PC-9 (cell line): ENCODE measurements around the gene GRID2. TPM values are rescaled to one million over a fixed set of nuclear protein-coding genes. Genes with fewer than 3 reads are reported as not detected.

Experiments
- BruUV-seq: library from RNA; stranded (reverse); fragments of 400-500 nt; replicated peaks from 2 replicates; lab custom pipeline; 2021; lab: Mats Ljungman, UMichigan
- CTCF ChIA-PET: fragments of 300-600 bp; sonication (Branson Sonifier 250); formaldehyde crosslinking; loops from one replicate; lab custom pipeline; 2022; ENCODE audit warnings: antibody characterized with exemption; lab: Charles Lee
- POLR2A ChIA-PET: fragments of 300-600 bp; sonication (Branson Sonifier 250); formaldehyde crosslinking; loops from one replicate; lab custom pipeline; 2022; ENCODE audit warnings: antibody characterized with exemption; ENCODE audit not compliant: unreplicated experiment; lab: Charles Lee
- DNase-seq, 2 experiments: peaks; one replicate each; pipeline versions ENCODE4 v3.0.0 to v3.0.0-alpha.2; 2015 to 2022; ENCODE audit warnings: mixed read lengths in 1 of 2
- H2AFZ ChIP-seq: fragments of 200-600 bp; sonication (generic); 2 replicates; pipeline ENCODE4 v1.8.1; 2017; ENCODE audit warnings: antibody characterized with exemption
- H3F3A ChIP-seq: fragments of 200-600 bp; sonication (generic); 2 replicates; pipeline ENCODE4 v1.8.1; 2017; ENCODE audit warnings: antibody characterized with exemption, mild to moderate bottlenecking, low read depth; ENCODE audit not compliant: insufficient read depth
- H3K27ac ChIP-seq: fragments of 200-600 bp; sonication (generic); 2 replicates; pipeline ENCODE4 v1.6.1; 2016; ENCODE audit warnings: mixed run types
- H3K27me3 ChIP-seq: fragments of 200-600 bp; sonication (generic); 2 replicates; pipeline ENCODE4 v1.6.1; 2016; ENCODE audit warnings: low read depth, mixed run types; ENCODE audit not compliant: insufficient read depth
- H3K36me3 ChIP-seq: fragments of 200-600 bp; sonication (generic); 2 replicates; pipeline ENCODE4 v1.6.1; 2016; ENCODE audit warnings: low read depth, mixed run types
- H3K4me1 ChIP-seq: fragments of 200-600 bp; sonication (generic); replicated peaks from 2 replicates; pipeline ENCODE4 v1.6.1; 2016; ENCODE audit warnings: mixed run types; ENCODE audit not compliant: insufficient read depth
- H3K4me2 ChIP-seq: fragments of 200-600 bp; sonication (generic); 2 replicates; pipeline ENCODE4 v1.6.1; 2017; ENCODE audit warnings: mixed run types
- H3K4me3 ChIP-seq: fragments of 200-600 bp; sonication (generic); 2 replicates; pipeline ENCODE4 v1.6.1; 2016; ENCODE audit warnings: mixed run types
- H3K79me2 ChIP-seq: fragments of 200-600 bp; sonication (generic); 2 replicates; pipeline ENCODE4 v1.6.1; 2017; ENCODE audit warnings: low read depth, mixed run types
- H3K9me2 ChIP-seq: fragments of 200-600 bp; sonication (generic); 2 replicates; pipeline ENCODE4 v1.8.1; 2017; ENCODE audit warnings: mild to moderate bottlenecking; ENCODE audit not compliant: insufficient read depth
- H3K9me3 ChIP-seq: fragments of 200-600 bp; sonication (generic); 2 replicates; pipeline ENCODE4 v1.8.1; 2016; ENCODE audit warnings: low read depth; ENCODE audit not compliant: insufficient read depth
- H4K20me1 ChIP-seq: fragments of 200-600 bp; sonication (generic); 2 replicates; pipeline ENCODE4 v1.8.1; 2017; ENCODE audit not compliant: insufficient read depth
- CTCF ChIP-seq: fragments of 200-600 bp; sonication (generic); conservative IDR thresholded peaks from 2 replicates; pipeline ENCODE4 v1.6.1; 2017; ENCODE audit warnings: mixed run types, antibody characterized with exemption, mild to moderate bottlenecking, moderate library complexity
- EZH2 ChIP-seq: fragments of 200-600 bp; sonication (generic); IDR thresholded peaks from 2 replicates; pipeline ENCODE4 v1.8.0; 2017; ENCODE audit warnings: antibody characterized with exemption, low read depth
- intact Hi-C: fragments of 100-400 bp; cut with micrococcal nuclease; formaldehyde crosslinking; loops from one replicate; pipeline ENCODE4 v1.10.0; 2022; ENCODE audit not compliant: unreplicated experiment
- total RNA-seq: library from RNA; stranded (reverse); gene quantifications from 2 replicates; pipeline ENCODE4 v1.2.3, GENCODE V29; 2021

Gene GRID2
- total RNA-seq, 1 experiment from 2014 or later, result not detected

- H3K36me3 ChIP-seq, result no peaks in the 10 kb centered on the region
- no peak for DNase-seq
Observed at GRCh38 chr4:92791871-92792440, 488.2 kb downstream of the GRID2 start.

GRCh38 chr4:92809381-92809780 lies 505.6 kb downstream of the GRID2 start:
- TF ChIP-seq CTCF (no peak), EZH2 (no peak)
- CTCF ChIA-PET, result no interaction called here
- no TSS peak for BruUV-seq

More at GRCh38 chr4:92791871-92792440, 488.2 kb downstream of the GRID2 start:
- POLR2A ChIA-PET, result no interaction called here
- Histone ChIP-seq H3F3A (no peaks in the 10 kb centered on the region), H3K4me2 (no peak overlapping the region), H3K79me2 (no peaks in the 10 kb centered on the region), H3K27ac (no peak overlapping the region), H3K4me3 (no peak overlapping the region), H4K20me1 (no peaks in the 10 kb centered on the region), H3K9me3 (no peaks in the 10 kb centered on the region), H3K9me2 (no peaks in the 10 kb centered on the region), H3K4me1 (no peaks in the 10 kb centered on the region), H3K27me3 (no peaks in the 10 kb centered on the region), H2AFZ (no peak overlapping the region)
- BruUV-seq, result no TSS peak
- TF ChIP-seq EZH2 (no peak), CTCF (no peak)
- intact Hi-C loops, result no loop called here
- CTCF ChIA-PET, result no interaction called here

GRCh38 chr4:92812652-92813051 lies 508.9 kb downstream of the GRID2 start:
- Histone ChIP-seq H4K20me1 (no peaks in the 10 kb centered on the region), H3K4me2 (no peak overlapping the region), H3K4me3 (no peak overlapping the region), H3K79me2 (no peaks in the 10 kb centered on the region), H3K36me3 (no peaks in the 10 kb centered on the region), H3F3A (no peaks in the 10 kb centered on the region), H3K27me3 (no peaks in the 10 kb centered on the region), H3K27ac (no peak overlapping the region), H3K9me2 (no peaks in the 10 kb centered on the region), H3K9me3 (no peaks in the 10 kb centered on the region), H2AFZ (no peak overlapping the region), H3K4me1 (no peaks in the 10 kb centered on the region)
- intact Hi-C loops, result no loop called here
- DNase-seq, result no peak
- ChIA-PET CTCF (no interaction called here), POLR2A (no interaction called here)
- BruUV-seq, result no TSS peak
- TF ChIP-seq EZH2 (no peak), CTCF (no peak)

More at GRCh38 chr4:92809381-92809780, 505.6 kb downstream of the GRID2 start:
- intact Hi-C loops, result no loop called here
- no peak for DNase-seq
- Histone ChIP-seq H3K9me2 (no peaks in the 10 kb centered on the region), H4K20me1 (no peaks in the 10 kb centered on the region), H3K4me3 (no peak overlapping the region), H3F3A (no peaks in the 10 kb centered on the region), H3K4me1 (no peaks in the 10 kb centered on the region), H3K27ac (no peak overlapping the region), H3K79me2 (no peaks in the 10 kb centered on the region), H3K36me3 (no peaks in the 10 kb centered on the region), H3K27me3 (no peaks in the 10 kb centered on the region), H3K9me3 (no peaks in the 10 kb centered on the region), H3K4me2 (no peak overlapping the region), H2AFZ (no peak overlapping the region)
- POLR2A ChIA-PET, result no interaction called here
